Measurements from ENCODE around the gene TMC2.
A peak's percentile ranks its signal among the peaks of the same experiment; 100 is the strongest.

The TMC2 gene

DNA sequence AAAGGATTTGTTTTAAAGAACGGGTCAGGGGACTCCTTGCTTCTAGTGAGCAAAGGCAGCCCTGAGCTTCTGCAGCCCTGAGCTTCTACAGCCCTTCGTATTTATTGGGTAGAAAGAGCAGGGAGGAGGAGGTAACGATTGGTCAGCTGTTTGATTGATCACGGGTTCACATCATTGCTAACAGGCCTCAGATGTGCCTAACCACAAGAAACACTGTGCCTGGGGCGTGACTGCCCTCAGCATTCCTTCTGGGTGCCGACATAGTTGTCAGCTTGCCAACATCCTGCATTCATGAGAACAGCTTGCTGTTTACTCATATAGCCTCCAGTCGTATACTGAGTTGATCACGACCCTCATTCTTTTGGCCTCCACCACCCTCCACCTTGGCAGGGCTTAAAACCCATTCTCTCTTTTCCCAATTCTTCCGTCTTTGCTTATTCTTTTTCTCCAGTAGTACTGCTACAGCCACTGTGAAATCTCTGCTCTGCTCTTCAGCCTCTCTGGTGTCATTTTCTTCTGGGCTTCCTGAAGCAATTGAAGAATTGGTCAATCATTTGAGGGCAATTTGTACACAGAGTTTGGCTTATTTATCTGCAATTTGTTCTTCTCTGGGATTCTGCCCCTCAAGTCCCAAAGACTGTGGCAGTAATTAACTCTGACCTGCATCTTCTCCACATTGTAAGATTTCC lies 90.6 kb downstream of the TMC2 start:
- no peak for DNase-seq (ENCODE audit: low read depth, low spot score)

DNA sequence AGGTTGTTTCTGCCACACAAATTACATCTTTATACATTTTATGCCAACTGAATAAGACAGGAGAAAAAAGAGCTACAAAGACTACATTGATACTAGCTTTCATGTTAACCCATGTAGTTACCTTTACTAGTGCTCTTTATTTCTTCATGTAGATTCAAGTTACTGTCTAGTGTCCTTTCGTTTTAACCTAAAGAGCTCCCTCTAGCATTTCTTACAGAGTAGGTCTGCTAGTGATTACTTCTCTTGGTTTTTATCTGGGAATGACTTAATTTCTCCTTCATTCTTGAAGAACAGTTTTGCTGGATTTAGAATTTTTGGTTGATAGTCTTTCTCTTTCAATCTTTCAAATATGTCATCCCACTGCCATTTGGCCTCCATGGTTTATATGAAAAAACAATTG lies 94.9 kb downstream of the TMC2 start:
- DNase-seq (ENCODE audit: low read depth, low spot score), result no peak

- DNase-seq (ENCODE audit: low read depth, low spot score), result no peak
Observed at GRCh38 chr20:2633381-2633780, 97.0 kb downstream of the TMC2 start.

- DNase-seq (ENCODE audit: low read depth, low spot score), result no peak
Observed at GRCh38 chr20:2637246-2637645, 100.9 kb downstream of the TMC2 start.

DNA sequence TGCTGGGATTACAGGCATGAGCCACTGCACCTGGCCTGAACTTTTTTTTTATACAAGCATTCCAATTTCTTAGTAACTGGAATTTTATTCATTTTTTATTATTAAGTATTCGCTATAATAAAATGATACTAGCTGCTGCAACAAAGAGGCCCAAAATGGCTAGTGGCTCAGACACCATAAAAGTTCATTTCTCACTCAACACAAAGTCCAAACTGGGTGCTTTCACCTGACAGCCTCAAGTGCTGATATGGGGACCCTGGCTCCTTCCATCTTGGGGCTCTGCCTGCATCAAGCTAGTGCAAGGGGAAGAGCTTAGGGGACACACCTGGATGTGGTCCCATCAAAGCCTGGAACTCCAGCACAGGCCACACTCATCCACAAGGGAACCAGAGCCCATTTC lies 103.9 kb downstream of the TMC2 start:
- no peak for DNase-seq (ENCODE audit: low read depth, low spot score)

DNA sequence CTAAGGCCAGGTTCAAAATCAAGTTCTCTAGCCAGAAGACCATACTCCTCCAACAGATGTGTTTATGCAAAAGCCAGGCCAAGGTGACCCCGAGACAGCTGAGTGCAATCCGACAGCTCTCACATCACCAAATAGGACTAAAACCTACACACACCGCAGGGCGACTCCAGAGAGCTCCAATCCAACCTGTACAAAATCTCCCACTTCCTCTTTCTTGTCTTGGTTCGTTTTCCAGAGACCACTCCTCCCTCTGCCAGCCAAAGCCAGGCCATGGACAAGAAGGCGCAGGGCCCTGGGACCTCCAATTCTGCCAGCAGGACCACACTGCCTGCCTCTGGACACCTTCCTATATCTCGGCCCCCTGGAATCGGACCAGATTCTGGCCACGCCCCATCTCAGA lies 104.5 kb downstream of the TMC2 start:
- DNase-seq (ENCODE audit: low read depth, low spot score), result no peak

DNA sequence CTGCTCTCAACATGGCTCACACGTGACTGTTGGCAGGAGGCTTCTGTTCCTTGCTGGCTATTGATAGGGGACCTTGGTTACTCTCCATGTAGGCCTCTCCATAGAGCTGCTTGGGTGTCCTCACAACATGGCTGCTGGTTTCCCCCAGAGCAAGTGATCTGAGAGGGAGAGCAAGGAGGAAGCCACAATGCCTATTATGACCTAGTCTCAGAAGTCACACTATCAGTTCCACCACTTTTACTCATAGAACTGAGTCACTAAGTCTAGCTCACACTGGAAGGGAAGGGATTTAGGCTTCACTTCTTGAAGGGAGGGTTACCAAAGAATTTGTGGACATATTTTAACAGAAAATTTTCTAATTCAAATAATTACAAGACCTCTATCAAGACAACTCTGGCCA lies 107.3 kb downstream of the TMC2 start:
- DNase-seq (ENCODE audit: low read depth, low spot score), result no peak

GRCh38 chr20:2651772-2652723 lies 115.7 kb downstream of the TMC2 start, which contains the start of gene NOP56:
Gene NOP56 (plus strand): TSS chr20:2652632. CDS start chr20:2652661, 29 bp downstream.
- DNase-seq (ENCODE audit: low read depth, low spot score), result peak; percentile 88

- no peak for DNase-seq (ENCODE audit: low read depth, low spot score)
Observed at GRCh38 chr20:2652724-2653555, 116.6 kb downstream of the TMC2 start.

DNA sequence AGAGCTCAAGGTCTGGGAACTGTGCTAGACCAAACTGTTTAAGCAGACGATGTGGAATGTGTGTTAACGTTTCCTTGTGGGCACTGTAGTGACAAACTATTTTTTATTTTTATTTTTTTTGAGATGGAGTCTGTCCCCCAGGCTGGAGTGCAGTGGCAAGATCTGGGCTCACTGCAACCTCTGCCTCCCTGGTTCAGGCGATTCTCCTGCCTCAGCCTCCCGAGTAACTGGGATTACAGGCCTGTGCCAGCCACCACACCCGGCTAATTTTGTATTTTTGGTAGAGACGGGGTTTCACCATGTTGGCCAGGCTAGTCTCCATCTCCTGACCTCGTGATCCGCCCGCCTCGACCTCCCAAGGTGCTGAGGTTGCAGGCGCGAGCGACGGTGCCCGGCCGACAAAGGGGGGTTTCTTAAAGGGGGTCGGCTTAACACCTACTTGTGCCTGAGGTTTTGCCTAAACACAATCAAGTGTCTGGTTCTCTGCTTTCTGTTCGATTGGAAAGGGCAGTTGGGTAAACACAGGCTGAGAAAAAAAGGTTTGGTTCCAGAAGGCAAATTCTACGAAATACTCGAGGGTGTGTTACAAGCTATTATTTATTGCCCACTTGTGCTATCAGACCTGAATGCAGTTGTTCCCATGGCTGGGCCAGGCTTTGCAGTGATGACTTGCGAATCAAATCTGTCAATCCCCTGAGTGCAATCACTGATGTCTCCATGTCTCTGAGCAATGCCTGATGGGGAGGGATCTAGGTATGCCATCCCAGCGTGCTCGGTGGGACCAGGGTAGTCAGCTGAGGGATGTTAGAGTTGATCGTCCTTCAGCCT lies 117.4 kb downstream of the TMC2 start:
- DNase-seq (ENCODE audit: low read depth, low spot score), result no peak

DNA sequence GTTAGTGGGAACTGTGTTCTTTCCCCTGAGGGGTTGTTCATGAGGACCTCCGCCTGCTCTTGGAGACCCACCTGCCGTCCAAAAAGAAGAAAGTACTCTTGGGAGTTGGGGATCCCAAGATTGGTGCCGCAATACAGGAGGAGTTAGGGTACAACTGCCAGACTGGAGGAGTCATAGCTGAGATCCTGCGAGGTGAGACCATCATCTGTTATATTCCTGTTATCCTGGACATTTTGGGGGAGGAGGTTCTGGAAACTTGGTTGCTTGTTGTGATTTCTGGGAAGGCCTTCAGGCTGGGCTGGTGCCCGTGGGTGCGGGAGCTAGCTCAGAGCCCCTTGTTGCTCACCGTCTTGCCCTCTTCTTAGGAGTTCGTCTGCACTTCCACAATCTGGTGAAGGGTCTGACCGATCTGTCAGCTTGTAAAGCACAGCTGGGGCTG lies 118.0 kb downstream of the TMC2 start:
- DNase-seq (ENCODE audit: low read depth, low spot score), result no peak

GRCh38 chr20:2654831-2655230 lies 118.5 kb downstream of the TMC2 start:
- DNase-seq (ENCODE audit: low read depth, low spot score), result no peak

GRCh38 chr20:2655331-2656116 lies 119.2 kb downstream of the TMC2 start:
- no peak for DNase-seq (ENCODE audit: low read depth, low spot score)

GRCh38 chr20:2656471-2657117 lies 120.2 kb downstream of the TMC2 start:
- no peak for DNase-seq (ENCODE audit: low read depth, low spot score)

DNA sequence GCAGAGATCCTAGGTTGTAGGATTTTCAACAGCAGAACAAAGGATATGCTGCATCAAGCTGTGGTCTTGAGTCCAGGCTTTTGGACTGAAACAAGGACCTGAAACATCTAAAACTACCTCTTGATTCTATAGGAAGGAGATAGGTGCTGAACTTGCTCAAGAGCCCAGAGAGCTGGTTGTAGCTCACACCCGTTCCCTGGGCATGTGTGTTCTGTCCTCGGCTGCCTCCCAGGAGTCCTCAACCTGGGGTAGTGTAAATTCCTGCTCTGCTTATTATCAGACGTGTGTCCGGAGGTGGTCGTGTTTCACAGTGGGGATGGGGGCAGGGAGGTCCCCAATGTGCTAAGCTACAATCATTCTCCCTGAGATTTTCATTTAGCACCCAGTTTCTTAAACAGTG lies 120.9 kb downstream of the TMC2 start:
- DNase-seq (ENCODE audit: low read depth, low spot score), result no peak

DNA sequence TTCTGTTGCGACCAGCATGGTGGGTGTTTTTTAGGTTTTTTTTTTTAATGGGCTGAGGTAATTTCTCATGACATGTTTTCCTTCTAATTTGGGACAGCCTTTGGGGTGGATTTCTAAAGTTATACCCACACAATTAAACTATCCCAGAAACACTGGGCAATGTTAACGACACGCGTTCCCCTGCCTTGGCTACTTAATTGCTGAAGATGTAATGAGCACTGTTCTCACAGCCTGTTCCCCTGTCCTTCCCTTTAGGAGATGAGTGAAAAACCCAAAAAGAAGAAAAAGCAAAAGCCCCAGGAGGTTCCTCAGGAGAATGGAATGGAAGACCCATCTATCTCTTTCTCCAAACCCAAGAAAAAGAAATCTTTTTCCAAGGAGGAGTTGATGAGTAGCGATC lies 121.3 kb downstream of the TMC2 start:
- no peak for DNase-seq (ENCODE audit: low read depth, low spot score)

GRCh38 chr20:2658414-2659354 lies 122.3 kb downstream of the TMC2 start:
- DNase-seq (ENCODE audit: low read depth, low spot score), result no peak

- no peak for DNase-seq (ENCODE audit: low read depth, low spot score)
Observed at GRCh38 chr20:2659547-2659946, 123.2 kb downstream of the TMC2 start.

All from activated CD4-positive, CD25-positive, alpha-beta regulatory T cell treated with anti-CD3 and anti-CD28 coated beads, Interleukin-2, amount 50 U/mL, for 16 hours (primary cell).